ENCODE data around the gene NLK.
"Not testable (repeated sequence)": the region's sequence is repeated elsewhere in the genome, so short reads cannot be mapped to it uniquely, and the experiment has no call there.

The NLK gene

DNA sequence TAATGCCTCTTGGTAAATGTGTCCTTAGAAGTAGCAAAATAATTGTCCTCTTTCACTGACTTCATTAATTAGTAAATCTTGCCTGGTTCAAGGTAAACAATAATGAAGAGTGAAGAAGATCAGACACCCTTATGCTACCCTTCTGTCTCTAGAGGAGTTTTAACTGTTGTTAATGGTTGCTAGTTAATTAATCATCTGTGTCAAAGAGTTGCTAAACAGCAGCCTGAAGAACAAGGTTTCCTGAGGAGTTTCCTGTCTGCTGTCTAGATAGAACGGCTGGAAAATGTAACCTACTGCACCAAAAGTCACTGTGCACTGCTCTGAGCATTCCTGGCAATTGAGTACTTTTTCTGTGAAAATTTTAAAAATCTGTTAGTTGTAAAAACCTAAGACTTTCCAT is 131.3 kb downstream of the NLK start:
- peaks cover 49% of the 10 kb centered on the region for H3K4me1 ChIP-seq (ENCODE audit: insufficient read depth, low read length)
- no peak overlapping the region for H3K9ac ChIP-seq (ENCODE audit: low read depth, low read length)
- H3K4me3 ChIP-seq (ENCODE audit: low read length) = no peak overlapping the region

DNA sequence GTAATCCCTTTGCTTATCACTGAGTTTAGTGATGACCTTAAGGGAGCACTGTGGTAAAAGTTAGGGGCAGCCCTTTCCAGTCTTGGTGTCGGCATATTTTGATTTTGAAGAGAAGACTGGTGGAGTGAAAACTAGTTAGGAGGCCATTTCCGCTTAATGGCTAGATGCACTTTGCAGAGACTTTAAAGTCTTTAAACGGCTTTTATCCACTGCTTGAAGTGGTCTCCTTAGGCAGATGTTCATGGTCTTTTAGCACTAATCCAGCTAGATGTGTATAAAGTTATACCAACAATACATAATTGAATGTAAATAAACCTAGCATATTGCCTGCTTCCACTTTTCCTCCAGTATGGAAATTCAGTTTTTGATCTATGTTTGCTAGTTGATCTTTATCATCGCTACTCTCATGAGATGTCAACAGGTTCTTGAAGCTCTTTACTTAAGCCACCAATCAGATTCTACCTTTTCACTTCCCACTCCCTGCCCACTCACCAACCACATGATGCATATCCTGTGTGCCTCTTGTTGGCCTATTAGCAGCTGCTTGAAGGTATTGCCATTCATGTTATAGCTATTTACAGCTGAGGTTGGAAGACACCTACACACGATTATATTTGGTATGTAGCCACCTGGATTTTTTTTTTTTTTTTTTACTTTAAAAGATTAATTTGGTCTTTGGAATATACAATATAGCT is 132.0 kb downstream of the NLK start:
- Histone ChIP-seq H3K4me1 (ENCODE audit: insufficient read depth, low read length) (peaks cover 49% of the 10 kb centered on the region), H3K9me3 (ENCODE audit: insufficient read depth, low read depth, low read length) (no peaks in the 10 kb centered on the region), H3K36me3 (ENCODE audit: insufficient read depth, low read length) (peaks cover 24% of the 10 kb centered on the region), H3K9ac (ENCODE audit: low read depth, low read length) (no peak overlapping the region), H3K27me3 (ENCODE audit: insufficient read depth, low read length) (no peaks in the 10 kb centered on the region), H3K4me3 (ENCODE audit: low read length) (no peak overlapping the region), H3K27ac (ENCODE audit: low read depth, low read length) (peak overlapping the region; percentile 94; the same call in 1 of the 2 replicates)
- 92% methylated on average over 5 of the region's 5 CpGs for WGBS

More for the DNA sequence above, 131.3 kb downstream of the NLK start:
- Histone ChIP-seq H3K9me3 (ENCODE audit: insufficient read depth, low read depth, low read length) (no peaks in the 10 kb centered on the region), H3K36me3 (ENCODE audit: insufficient read depth, low read length) (peaks cover 28% of the 10 kb centered on the region), H3K27me3 (ENCODE audit: insufficient read depth, low read length) (no peaks in the 10 kb centered on the region), H3K27ac (ENCODE audit: low read depth, low read length) (peak overlapping the region; percentile 94; the same call in 1 of the 2 replicates)
- WGBS = 56% methylated on average over 1 of the region's 1 CpG

DNA sequence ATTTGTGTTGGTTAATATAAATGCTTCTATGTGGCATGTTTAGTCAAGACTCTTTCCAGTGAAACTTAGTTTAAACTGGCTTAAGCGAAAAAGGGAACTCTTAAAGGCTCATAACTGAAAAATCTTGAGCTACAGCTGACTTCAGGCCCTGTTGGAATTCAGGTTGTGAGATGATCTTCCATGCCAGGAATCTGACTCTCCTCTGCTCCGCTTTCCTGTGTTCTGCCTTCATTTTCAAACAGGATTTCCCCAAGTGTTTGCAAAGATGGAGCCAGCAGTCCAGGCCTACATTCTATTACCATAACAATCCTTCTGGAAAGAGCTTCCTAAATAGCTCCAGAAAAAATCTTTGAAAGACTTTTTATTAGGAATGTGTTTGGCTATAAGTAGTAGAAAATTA is 134.9 kb downstream of the NLK start:
- no peaks in the 10 kb centered on the region for H3K27me3 ChIP-seq (ENCODE audit: insufficient read depth, low read length)
- H3K4me1 ChIP-seq (ENCODE audit: insufficient read depth, low read length) = peaks cover 35% of the 10 kb centered on the region
- no peak overlapping the region for H3K9ac ChIP-seq (ENCODE audit: low read depth, low read length)
- H3K27ac ChIP-seq (ENCODE audit: low read depth, low read length) = peak overlapping the region; percentile 34; the same call in 1 of the 2 replicates
- 92% methylated on average over 2 of the region's 2 CpGs for WGBS
- no peaks in the 10 kb centered on the region for H3K9me3 ChIP-seq (ENCODE audit: insufficient read depth, low read depth, low read length)
- H3K4me3 ChIP-seq (ENCODE audit: low read length) = no peak overlapping the region
- peaks cover 17% of the 10 kb centered on the region for H3K36me3 ChIP-seq (ENCODE audit: insufficient read depth, low read length)

DNA sequence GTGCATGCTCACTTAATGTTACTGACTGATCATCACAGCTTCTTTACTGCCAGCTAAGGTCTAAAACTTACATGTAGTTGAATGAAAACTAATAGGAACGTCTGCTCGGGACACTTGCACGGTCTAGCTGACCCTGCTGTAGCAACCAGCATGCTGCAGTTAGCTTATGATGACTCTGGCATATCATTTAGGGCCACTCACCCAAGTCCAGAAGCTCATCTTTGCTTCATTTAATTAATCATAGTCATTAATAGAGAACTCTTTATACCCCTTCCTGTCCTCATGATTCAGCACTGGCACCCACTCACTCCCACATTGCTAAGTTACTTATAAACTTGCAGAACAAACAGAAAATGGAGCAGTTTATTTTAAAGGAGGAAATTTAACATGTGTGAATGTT is 136.3 kb downstream of the NLK start:
- Histone ChIP-seq H3K9ac (ENCODE audit: low read depth, low read length) (no peak overlapping the region), H3K4me3 (ENCODE audit: low read length) (no peak overlapping the region), H3K27ac (ENCODE audit: low read depth, low read length) (no peak overlapping the region), H3K36me3 (ENCODE audit: insufficient read depth, low read length) (peaks cover 13% of the 10 kb centered on the region), H3K4me1 (ENCODE audit: insufficient read depth, low read length) (peaks cover 21% of the 10 kb centered on the region), H3K9me3 (ENCODE audit: insufficient read depth, low read depth, low read length) (no peaks in the 10 kb centered on the region), H3K27me3 (ENCODE audit: insufficient read depth, low read length) (no peaks in the 10 kb centered on the region)
- WGBS = 94% methylated on average over 3 of the region's 3 CpGs

DNA sequence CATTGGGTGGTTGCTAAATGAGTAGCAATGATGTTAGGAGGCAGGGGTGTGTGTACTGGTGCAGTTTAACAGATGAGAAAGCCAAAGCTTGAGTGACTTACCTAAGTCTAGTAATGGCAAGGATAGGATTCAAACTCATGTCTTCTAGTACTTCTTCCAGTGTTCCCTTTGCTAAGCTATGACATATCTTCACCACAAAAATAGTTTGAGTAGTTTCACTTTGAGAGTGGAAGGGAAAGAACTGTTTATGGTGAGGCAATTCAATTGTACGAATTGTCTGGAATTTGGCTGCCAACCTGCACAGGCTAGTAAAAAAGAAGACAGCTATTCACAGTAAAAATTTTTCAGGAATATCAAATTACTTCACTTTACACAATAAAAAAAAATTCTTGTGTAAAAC is 138.0 kb downstream of the NLK start:
- H3K9me3 ChIP-seq (ENCODE audit: insufficient read depth, low read depth, low read length) = no peaks in the 10 kb centered on the region
- no peak overlapping the region for H3K9ac ChIP-seq (ENCODE audit: low read depth, low read length)
- no peak overlapping the region for H3K4me3 ChIP-seq (ENCODE audit: low read length)
- WGBS = 90% methylated on average over 1 of the region's 1 CpG
- peaks cover 19% of the 10 kb centered on the region for H3K36me3 ChIP-seq (ENCODE audit: insufficient read depth, low read length)
- no peak overlapping the region for H3K27ac ChIP-seq (ENCODE audit: low read depth, low read length)
- peaks cover 11% of the 10 kb centered on the region; the same call in 1 of the 2 replicates for H3K4me1 ChIP-seq (ENCODE audit: insufficient read depth, low read length)
- no peaks in the 10 kb centered on the region for H3K27me3 ChIP-seq (ENCODE audit: insufficient read depth, low read length)

DNA sequence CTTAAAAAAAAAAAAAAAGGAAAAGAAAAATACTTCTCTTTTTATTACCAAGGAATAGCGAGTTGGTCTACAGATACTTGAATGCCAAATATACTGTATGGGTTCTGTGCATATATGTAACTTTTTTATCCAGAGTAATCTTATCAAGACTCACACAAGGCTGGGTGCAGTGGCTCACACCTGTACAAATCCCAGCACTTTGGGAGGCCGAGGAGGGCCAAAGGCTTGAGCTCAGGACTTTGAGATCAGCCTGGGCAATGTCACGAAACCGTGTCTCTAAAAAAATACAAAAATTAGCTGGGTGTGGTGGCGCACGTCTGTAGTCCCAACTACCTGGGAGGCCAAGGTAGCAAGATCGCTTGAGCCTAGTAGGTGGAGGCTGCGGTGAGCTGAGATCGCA is 139.1 kb downstream of the NLK start:
- Histone ChIP-seq H3K27me3 (ENCODE audit: insufficient read depth, low read length) (no peaks in the 10 kb centered on the region), H3K27ac (ENCODE audit: low read depth, low read length) (no peak overlapping the region), H3K4me3 (ENCODE audit: low read length) (no peak overlapping the region), H3K36me3 (ENCODE audit: insufficient read depth, low read length) (peaks cover 31% of the 10 kb centered on the region), H3K9me3 (ENCODE audit: insufficient read depth, low read depth, low read length) (peaks cover 9% of the 10 kb centered on the region; the same call in 1 of the 2 replicates), H3K4me1 (ENCODE audit: insufficient read depth, low read length) (peaks cover 8% of the 10 kb centered on the region; the same call in 1 of the 2 replicates), H3K9ac (ENCODE audit: low read depth, low read length) (no peak overlapping the region)
- WGBS = 97% methylated on average over 8 of the region's 9 CpGs

DNA sequence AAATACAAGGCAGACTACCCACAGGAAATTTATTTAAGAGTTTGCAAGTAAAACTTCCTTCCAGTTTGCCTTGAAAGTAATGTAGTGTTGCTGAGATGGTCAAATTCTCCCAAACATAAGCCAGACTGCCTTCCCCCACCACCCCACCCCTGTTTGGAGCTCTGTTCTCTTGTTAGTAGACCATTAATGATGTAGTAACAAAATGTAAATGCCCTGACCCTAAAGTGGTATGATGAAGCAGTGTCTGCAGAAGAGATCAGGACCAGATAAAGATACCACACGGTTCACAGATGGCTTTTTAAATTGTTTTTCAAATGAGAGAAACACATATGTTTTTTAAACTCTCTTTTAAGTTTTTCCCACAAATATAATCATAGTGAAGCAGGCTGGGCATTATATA is 140.1 kb downstream of the NLK start:
- no peak overlapping the region for H3K9ac ChIP-seq (ENCODE audit: low read depth, low read length)
- WGBS = 100% methylated on average over 1 of the region's 1 CpG

DNA sequence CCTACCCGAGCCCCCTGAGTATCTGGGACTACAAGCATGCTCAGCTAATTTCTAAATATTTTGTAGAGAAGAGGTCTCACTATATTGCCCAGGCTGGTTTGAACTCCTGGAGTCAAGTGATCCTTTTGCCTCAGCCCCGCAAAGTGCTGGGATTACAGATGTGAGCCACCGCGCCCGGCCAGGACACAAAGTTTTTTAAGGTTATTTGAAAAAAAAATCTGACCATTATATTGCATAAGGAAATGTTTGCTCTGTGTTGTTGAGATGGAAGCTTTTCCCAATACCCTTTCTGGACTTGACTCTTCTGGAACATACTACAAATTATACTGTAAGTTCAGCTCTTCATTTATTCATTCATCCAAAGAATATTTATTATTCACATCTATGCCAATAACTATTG is 143.2 kb downstream of the NLK start:
- Histone ChIP-seq H3K9me3 (ENCODE audit: insufficient read depth, low read depth, low read length) (peaks cover 10% of the 10 kb centered on the region; the same call in 1 of the 2 replicates), H3K36me3 (ENCODE audit: insufficient read depth, low read length) (peaks cover 48% of the 10 kb centered on the region), H3K27me3 (ENCODE audit: insufficient read depth, low read length) (no peaks in the 10 kb centered on the region), H3K4me3 (ENCODE audit: low read length) (no peak overlapping the region), H3K4me1 (ENCODE audit: insufficient read depth, low read length) (no peaks in the 10 kb centered on the region), H3K27ac (ENCODE audit: low read depth, low read length) (no peak overlapping the region), H3K9ac (ENCODE audit: low read depth, low read length) (no peak overlapping the region)
- 97% methylated on average over 5 of the region's 5 CpGs for WGBS

More for the DNA sequence above, 140.1 kb downstream of the NLK start:
- no peak overlapping the region for H3K27ac ChIP-seq (ENCODE audit: low read depth, low read length)
- no peak overlapping the region for H3K4me3 ChIP-seq (ENCODE audit: low read length)
- H3K9me3 ChIP-seq (ENCODE audit: insufficient read depth, low read depth, low read length) = peaks cover 10% of the 10 kb centered on the region; the same call in 1 of the 2 replicates
- H3K27me3 ChIP-seq (ENCODE audit: insufficient read depth, low read length) = no peaks in the 10 kb centered on the region
- H3K4me1 ChIP-seq (ENCODE audit: insufficient read depth, low read length) = no peaks in the 10 kb centered on the region
- peaks cover 37% of the 10 kb centered on the region for H3K36me3 ChIP-seq (ENCODE audit: insufficient read depth, low read length)

DNA sequence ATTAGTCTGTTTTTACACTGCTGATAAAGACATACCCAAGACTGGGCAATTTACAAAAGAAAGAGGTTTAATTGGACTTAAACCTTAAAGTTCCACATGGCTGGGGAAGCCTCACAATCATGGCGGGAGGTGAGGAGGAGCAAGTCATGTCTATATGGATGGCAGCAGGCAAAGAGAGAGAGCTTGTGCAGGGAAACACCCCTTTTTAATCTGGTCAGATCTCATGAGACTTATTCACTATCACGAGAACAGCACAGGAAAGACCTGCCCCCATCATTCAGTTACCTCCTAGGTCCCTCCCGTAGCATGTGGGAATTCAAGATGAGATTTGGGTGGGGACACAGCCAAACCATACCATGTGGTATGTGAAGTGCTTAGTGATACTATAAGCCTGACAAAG is 144.0 kb downstream of the NLK start:
- not testable (repeated sequence) for H3K9ac ChIP-seq (ENCODE audit: low read depth, low read length); H3K9me3 ChIP-seq (ENCODE audit: insufficient read depth, low read depth, low read length); H3K4me1 ChIP-seq (ENCODE audit: insufficient read depth, low read length); H3K27ac ChIP-seq (ENCODE audit: low read depth, low read length); H3K27me3 ChIP-seq (ENCODE audit: insufficient read depth, low read length); H3K4me3 ChIP-seq (ENCODE audit: low read length)
- 98% methylated on average over 3 of the region's 3 CpGs for WGBS
- peaks cover 56% of the 10 kb centered on the region for H3K36me3 ChIP-seq (ENCODE audit: insufficient read depth, low read length)

DNA sequence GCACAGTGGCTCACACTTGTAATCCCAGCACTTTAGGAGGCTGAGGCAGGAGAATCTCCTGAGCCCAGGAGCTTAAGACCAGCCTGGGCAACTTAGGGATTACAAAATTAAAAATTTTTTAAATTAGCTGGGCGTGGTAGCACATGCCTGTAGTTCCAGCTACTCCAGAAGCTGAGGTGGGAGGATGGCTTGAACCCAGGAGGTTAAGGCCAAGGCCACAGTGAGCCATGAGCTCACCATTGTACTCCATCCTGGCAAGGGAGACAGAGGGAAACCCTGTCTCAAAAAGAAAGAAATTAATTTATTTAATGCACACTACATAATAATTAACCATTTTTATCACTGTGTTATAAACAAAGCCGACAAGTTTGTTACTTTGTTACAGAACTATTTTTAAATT is 145.5 kb downstream of the NLK start:
- Histone ChIP-seq H3K4me3 (ENCODE audit: low read length) (no peak overlapping the region), H3K36me3 (ENCODE audit: insufficient read depth, low read length) (peaks cover 57% of the 10 kb centered on the region), H3K9ac (ENCODE audit: low read depth, low read length) (no peak overlapping the region), H3K4me1 (ENCODE audit: insufficient read depth, low read length) (no peaks in the 10 kb centered on the region), H3K27ac (ENCODE audit: low read depth, low read length) (no peak overlapping the region), H3K9me3 (ENCODE audit: insufficient read depth, low read depth, low read length) (peaks cover 10% of the 10 kb centered on the region; the same call in 1 of the 2 replicates), H3K27me3 (ENCODE audit: insufficient read depth, low read length) (no peaks in the 10 kb centered on the region)
- 94% methylated on average over 1 of the region's 2 CpGs for WGBS

DNA sequence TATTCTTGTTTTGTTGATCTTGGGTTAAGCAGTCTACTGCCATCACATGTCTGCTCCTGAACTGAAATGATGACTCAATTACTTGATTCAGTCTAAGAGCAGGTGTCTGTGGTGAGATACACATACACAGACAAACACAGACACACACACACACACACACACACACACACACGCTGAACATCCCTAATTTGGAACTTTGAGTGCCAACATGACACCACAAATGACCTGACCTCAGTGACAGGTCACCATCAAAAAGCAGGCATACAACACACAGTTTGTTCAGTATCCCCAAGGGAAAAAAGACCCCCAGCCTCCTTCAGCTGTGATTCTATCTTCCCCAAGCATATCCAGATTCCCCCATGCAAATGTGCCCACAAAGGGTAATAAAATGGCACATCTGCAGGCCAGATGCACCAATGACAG is 146.4 kb downstream of the NLK start:
- WGBS = 93% methylated on average over 1 of the region's 1 CpG
- Histone ChIP-seq H3K27me3 (ENCODE audit: insufficient read depth, low read length) (no peaks in the 10 kb centered on the region), H3K27ac (ENCODE audit: low read depth, low read length) (no peak overlapping the region), H3K9me3 (ENCODE audit: insufficient read depth, low read depth, low read length) (peaks cover 10% of the 10 kb centered on the region; the same call in 1 of the 2 replicates), H3K36me3 (ENCODE audit: insufficient read depth, low read length) (peaks cover 66% of the 10 kb centered on the region), H3K4me3 (ENCODE audit: low read length) (no peak overlapping the region), H3K9ac (ENCODE audit: low read depth, low read length) (no peak overlapping the region), H3K4me1 (ENCODE audit: insufficient read depth, low read length) (no peaks in the 10 kb centered on the region)
